Right lung (tissue), 5 donors: ENCODE data around the gene MLLT1. TPM values are rescaled to one million over a fixed set of nuclear protein-coding genes. Genes with fewer than 3 reads are reported as not detected.

ENCODE experiments used
- DNase-seq, 2 donors: peaks; one replicate each; pipeline ENCODE4 v3.0.0-alpha.2; 2013
- polyA plus RNA-seq, 5 donors: library from polyadenylated mRNA; unstranded; fragments of 120-200 nt; gene quantifications; one replicate each; pipeline versions ENCODE4 v1.2.1 to v1.2.3, GENCODE V29; 2013; ENCODE audit warnings: inconsistent platforms in 1 of 5, low replicate concordance in 1 of 5; ENCODE audit not compliant: insufficient read length in 5 of 5, insufficient read depth in 1 of 5

MLLT1 gene
- polyA plus RNA-seq, 5 donors, result 61.4 to 124 (median 79.8) TPM

DNA sequence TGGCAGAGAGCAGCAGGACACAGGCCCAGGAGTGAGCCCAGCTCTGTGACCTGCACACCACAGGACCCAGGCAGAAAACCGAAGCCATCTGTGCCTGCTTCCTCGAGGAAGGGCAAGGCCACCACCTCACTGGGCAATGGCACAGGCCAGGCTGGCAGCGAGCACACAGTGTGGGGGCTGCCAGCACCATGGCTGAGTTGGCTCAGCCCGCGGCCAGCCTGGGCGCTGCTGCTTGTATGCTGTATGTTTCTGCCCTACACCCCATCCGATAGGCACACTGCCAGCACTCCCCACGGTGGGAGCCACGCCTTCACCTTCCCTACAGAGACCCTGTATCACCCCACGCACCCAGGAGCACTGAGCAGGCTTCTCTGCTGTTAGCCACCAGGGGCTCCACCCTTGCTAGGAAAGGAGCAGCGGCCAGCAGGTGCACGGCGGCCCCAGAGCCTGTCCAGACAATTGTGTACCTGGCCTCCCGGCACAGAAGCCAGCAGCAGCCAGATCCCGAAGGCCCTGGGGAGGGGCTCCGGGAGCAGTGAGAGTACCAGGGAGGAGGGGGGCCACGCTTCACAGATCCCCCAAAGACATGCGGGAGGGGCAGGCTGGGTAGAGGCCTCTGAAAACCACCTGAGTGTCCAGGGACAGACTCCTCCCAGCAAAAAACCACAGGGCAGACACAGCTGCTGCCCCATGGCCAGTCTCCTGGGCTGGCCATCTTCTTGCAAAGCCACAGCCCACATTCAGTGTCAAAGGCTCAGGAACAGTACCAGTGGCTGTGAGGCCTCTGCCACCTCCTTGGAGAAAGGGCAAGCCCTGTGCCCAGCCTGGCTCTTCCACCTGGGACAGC lies 56.1 kb downstream of the MLLT1 start:
- DNase-seq, result no peak

GRCh38 chr19:6222884-6223283 lies 56.9 kb downstream of the MLLT1 start:
- no peak for DNase-seq

DNA sequence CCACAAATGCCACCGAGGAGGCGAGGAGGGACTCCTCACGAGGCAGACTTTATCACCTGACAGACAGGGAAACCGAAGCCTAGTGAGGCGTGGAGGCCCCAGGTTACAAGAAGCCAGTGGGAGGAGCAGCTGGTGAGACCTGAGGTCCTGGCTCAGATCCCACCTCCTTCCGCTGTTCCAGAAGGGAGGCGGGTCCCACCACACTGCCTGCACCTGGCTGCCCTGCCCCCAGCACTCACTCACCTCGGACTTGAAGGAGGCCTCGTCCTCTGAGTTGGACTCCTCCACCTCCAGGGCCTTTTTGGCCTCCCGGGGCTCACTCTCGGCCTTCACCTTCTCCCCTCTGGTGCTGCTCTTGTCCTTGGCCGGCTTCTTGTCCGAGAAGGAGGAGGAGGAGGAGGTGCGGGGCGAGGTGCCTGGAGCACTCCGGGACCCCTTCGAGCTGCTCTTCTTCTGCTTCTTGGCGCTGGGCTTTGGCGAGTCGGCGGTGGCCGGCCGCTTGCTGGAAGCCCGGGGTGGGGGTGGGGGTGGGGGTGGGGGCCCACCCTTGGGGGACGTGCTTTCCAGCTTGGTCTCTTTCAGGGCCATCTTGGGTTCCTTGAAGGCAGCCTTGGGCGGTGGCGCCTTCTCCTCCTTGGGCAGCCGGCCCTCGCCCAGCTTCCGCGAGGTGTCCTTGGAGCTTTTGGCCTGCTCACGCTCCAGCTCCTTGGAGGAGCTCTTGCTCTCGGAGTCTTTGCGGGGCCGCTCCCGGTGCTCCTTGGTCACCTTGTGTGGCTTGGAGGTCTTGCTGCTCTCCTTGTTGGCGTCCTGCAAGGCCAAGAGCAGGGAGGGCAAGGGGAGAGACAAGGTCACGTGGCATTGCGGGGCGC lies 57.7 kb downstream of the MLLT1 start:
- DNase-seq, result no peak

- no peak for DNase-seq
Measured at GRCh38 chr19:6221220-6221877, 58.4 kb downstream of the MLLT1 start.

DNA sequence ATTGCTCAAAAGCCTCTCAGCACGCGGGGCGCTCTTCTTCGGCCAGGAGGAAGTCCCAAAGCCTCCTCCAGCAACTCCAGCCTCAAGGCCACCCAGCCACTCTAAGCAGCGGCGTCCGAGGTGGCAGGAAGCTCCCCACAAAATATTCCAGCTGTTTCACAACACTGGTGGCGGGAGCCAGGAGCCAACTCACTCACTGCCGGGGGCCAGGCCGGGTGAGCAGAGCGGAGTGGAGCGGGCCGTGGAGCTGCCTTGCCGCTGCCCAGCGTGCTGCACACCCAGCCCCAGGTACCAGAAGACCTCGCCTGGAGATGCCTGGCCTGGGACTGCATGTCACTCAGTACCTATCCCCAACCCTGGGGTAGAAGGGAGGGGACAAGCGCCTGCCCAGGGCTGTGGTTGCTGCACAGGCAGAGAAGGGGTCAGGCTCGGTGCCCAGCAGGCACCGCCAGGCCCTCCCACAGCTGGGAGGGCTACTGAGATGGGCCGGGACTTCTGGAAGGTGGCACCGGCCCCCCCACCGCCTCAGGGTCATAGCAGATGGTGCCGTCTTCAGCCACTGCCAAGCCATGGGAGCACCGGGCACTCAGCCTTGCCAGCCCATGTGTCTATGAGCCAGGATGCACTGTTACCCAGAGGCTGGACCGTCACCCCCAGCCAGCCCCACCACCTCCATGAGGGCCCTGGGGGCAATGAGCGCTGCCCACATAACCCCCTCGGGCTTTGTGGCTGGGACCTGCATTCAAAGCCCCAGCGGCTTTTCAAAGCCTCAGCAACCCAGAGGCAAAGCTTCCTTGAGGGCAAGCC lies 59.2 kb downstream of the MLLT1 start:
- DNase-seq, result peak; percentile 81 to 87

- DNase-seq, result no peak
Measured at GRCh38 chr19:6219586-6220290, 60.0 kb downstream of the MLLT1 start.

- DNase-seq, result no peak
Measured at GRCh38 chr19:6219147-6219525, 60.6 kb downstream of the MLLT1 start.

DNA sequence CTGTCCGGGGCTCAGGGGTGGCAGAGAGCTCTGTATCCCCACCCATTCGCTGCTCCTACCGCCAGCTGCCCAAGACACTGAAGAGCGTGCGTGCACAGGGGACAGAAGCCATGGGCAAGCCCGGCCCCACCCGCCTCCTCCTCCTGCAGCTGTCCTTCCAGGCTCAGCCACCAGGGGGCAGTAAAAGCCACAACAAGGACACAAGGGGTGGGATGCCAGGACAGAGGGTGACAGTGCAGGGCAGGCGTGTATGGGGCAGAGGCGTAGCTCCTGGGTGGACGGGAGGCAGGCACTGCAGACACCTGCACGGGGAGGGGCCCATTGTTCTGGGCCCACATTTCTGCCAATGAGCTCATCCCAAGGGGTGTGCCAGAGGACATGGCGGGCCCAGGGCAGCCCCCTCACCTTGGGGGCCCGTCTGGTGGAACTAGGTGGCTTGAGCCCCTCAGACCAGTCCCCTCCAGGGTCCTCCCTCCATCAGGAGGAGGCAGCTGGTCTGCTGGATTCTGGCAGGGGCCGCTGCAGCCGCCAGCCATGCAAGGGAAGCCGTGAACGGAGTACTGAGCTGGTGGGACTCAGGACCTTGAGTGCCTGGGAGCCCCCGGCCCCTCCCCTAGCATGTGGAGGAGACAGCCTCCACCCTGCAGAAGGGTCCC lies 61.2 kb downstream of the MLLT1 start:
- peak; percentile 78 to 85 for DNase-seq

DNA sequence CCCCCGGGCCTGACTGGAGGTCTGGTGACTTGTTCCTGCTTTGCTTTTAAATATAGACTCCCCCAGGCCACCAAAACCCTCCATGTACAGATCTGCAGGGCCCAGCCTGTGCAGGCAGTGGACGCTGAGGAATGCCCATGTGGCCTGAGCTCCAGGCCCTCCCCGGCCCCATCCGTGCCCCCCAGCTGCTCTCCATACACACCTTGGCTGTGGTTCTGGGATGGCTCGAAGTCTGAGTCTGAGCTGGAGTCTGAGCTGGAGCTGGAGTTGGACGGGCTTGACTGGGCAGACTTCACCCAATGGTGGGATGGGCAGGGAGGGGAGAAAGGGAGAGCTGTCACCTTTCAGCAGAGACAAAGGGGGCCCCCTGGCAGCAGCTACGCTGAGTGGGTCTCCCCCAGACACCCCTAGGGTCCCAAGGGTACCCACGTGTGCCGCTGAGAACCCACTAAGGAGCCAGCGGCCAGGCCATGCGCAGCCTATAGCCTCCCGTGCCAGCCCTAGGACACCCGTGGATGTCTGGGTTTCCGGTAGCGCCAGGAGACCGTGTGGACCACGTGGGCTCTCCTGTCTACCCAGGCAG lies 61.9 kb downstream of the MLLT1 start:
- DNase-seq, result no peak

DNA sequence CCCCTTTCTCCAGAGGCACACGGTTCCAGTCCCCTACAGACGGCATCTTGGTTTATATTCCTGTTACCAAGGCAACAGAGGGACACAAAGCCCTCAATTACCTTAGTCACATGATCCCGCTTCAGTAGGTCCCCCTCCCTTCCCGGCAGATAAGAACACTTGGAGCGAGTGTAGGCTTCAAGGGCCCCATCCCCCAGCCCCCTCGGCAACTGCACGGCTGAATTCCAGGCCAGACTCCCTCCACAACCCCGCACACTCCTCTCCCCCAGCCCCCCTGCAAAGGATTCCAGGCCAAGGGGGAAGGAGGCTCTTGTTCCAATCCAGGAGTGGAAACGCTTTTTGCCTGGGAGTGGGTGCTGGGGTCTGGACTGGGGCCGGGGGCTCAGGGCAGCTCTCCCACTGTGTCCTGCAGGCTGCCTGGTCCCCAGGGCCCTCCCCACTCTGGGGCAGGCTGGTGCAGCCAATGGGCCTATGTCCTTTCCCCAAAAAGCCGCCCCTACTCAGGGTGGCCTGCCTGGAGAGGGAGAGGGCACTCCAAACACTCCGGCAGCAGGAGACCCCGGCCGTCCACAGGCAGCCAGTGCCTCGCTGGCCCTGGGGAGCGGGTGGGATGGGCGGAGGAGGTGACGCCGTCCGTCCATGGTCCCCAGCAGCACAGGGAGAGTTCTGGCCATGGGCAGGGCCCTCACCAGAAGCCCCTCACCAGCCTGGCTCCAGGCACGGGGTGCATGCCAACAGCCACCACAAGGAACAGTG lies 62.6 kb downstream of the MLLT1 start:
- DNase-seq, result peak; percentile 88 to 93

DNA sequence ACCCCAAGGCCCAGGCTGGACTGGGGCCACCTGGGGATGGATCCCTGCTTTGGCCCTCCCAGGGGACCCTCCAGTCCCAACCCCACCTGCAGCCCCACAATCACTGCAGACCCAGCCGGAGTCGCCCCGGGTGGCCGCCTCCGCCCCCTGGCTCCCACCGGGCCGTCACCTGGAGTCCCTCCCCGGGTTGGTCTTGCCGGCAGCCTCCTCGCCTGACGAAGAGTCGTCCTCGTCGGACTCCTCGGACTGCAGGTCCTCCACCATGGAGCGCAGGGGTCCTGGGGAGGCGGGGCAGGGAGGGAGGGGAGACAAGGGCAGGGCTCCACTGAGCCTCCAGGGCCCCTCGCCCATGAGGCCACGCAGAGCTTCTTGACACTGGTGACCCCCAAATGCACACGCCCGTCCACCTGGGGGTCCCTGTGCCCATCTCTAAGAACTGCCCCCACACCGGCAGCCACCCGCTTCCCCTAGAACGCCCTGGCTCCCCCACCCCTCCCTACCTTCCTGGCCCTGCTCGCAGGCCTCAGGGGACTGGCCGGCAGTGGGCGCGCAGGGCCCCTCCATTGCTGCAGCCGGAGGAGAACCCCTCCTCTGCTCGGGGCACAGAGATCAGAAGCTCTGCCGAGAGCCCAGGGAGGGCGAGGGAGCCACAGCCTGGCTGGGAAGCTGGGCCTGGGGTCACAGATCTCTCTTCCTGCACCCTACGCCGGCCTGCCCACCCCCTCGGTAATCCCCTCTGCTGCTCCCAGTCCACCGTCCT lies 63.4 kb downstream of the MLLT1 start:
- DNase-seq, result no peak

DNA sequence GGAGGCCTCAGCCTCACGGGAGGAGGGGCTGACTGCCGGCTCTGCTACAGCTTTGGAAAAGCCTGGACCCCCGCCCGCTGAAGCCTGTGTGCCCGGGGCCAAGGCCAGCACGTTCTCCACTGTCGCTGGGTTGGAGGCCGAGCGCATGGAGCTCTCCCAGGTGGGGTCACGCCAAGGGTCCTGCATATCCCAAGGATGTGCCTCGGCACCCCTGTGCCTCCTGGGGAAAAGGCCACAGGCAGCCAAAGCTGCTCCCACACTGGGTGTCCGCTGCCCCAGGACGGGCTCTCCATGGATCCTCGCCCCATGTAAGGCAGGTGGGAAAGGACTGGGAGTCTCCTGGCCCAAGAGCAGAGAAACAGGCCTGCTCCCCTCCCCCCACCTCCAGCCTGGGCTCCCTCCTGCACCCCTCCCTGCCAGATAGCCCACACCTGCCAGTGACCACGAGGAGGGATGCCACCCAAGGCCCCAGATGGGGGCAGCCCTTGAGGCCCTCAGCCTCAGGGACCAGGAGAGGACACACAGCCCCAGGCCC lies 64.0 kb downstream of the MLLT1 start:
- DNase-seq, result no peak

DNA sequence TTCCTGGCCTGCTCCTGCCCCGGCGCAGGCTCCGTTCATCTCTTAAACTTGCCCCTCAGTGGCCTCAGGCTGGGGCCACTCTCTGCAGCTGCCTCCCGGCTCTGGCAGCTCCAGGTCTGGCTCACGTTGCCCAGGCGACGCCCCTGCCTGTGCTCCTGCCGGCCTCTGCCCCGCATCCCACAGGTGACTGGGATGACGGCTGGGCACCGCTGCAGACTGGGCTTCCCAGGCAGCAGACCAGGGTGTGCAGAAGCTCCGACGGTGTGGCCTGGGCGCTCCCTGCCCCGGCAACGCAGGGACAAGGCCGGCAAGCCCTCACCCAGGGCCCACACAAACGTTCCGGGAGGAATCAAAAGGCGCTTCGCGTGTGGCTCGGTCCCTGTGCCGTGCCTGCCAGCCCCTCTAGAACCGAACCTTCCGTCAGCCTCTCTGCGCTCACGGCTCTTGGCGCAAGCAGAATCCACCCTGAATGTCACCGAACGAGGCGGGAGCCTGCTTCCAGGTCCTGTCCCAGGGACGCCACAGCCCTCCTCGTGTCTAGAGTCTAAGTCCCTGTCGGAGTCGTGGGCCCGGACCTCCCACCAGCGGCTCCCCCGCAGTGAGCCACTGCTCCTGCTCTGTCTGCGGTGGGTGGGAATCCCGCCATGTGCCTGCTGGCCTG lies 64.8 kb downstream of the MLLT1 start:
- no peak for DNase-seq

DNA sequence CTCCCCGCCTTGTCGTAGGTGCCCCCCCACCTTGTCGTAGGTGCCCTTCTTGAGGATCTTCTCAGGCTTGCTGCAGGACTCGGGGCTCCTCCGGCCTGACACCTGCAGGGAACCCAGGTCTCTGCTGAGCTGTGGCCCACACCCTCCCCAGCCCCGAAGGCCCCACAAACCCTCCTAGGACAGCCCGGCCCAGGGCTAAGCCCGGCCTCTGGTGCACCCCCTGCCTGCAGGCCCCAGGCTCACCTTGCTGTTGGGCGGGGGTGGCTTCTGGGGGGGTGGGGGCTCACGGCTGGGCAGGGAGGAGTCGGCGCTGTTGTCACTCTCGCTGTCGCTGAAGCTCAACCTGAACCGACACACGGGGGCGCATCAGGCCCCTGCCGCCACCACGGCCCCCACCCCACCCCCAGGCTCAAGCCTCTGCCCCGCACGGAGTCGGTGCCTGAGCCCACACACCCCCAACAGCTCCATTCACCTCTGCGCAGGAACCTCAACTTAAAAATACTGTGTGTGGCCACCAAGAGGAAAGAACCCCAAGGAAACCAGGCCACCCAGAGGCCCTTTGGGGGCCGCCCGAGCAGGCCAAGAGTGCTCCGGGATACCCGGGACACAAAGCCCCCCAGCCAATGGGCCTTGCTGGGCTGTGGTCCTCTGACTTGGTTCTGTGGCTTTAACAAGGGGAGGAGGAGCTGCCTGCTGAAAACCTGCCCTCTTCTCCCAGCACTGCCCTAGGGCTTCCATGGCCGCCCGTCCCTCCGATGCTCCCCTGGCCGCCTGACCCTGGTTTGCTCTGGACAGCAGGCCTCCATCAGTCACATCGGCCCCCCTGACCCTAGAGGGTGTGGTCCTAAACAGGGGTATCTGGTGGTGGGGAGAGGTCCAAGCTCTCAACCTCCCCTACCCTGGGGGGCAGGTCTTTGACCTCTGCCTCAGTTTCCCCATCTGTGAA lies 65.8 kb downstream of the MLLT1 start:
- no peak for DNase-seq

- no peak for DNase-seq
Measured at GRCh38 chr19:6213266-6213595, 66.5 kb downstream of the MLLT1 start.
